GM12864 (cell line): ENCODE data around the gene NT5DC1.

Experiments
- DNase-seq: peaks from one replicate; pipeline ENCODE4 v3.0.0-alpha.2; 2011; ENCODE audit warnings: low read depth
- H3K4me3 ChIP-seq: 2 replicates; pipeline ENCODE4 v1.5.1; 2011; ENCODE audit warnings: mild to moderate bottlenecking, low read depth, low read length, control low read depth
- CTCF ChIP-seq: IDR thresholded peaks from 2 replicates; pipeline ENCODE4 v1.5.1; 2011; ENCODE audit warnings: low read depth, mild to moderate bottlenecking, moderate library complexity, low read length, control low read depth, inconsistent platforms; ENCODE audit errors: missing control alignments

The NT5DC1 gene

GRCh38 chr6:116206231-116206903, 105.7 kb downstream of the NT5DC1 start:
- H3K4me3 ChIP-seq = no peak overlapping the region
- no peak for DNase-seq
- TF ChIP-seq CTCF = no peak

- TF ChIP-seq CTCF = no peak
- no peak for DNase-seq
- no peak overlapping the region for H3K4me3 ChIP-seq
Observed at GRCh38 chr6:116208056-116208785, 107.6 kb downstream of the NT5DC1 start.

- no peak for DNase-seq
- no peak for TF ChIP-seq CTCF
- no peak overlapping the region for H3K4me3 ChIP-seq
Observed at GRCh38 chr6:116210316-116210715, 109.7 kb downstream of the NT5DC1 start.

GRCh38 chr6:116210750-116211425, 110.2 kb downstream of the NT5DC1 start:
- TF ChIP-seq CTCF = no peak
- no peak overlapping the region for H3K4me3 ChIP-seq
- no peak for DNase-seq

- H3K4me3 ChIP-seq = no peak overlapping the region
- no peak for DNase-seq
- no peak for TF ChIP-seq CTCF
Observed at GRCh38 chr6:116214681-116215080, 114.0 kb downstream of the NT5DC1 start.

GRCh38 chr6:116215414-116215813, 114.8 kb downstream of the NT5DC1 start:
- no peak for DNase-seq
- TF ChIP-seq CTCF = no peak
- no peak overlapping the region for H3K4me3 ChIP-seq

- no peak for DNase-seq
- no peak overlapping the region for H3K4me3 ChIP-seq
- TF ChIP-seq CTCF = peak; percentile 37
Observed at GRCh38 chr6:116217069-116217468, 116.4 kb downstream of the NT5DC1 start.
